Nephron progenitor cell (in vitro differentiated cells): ENCODE data around the gene SPDEF.

Experiments
- DNase-seq: peaks from one replicate; pipeline ENCODE4 v3.0.0; 2021
- H3K27ac Mint-ChIP-seq: 2 replicates; pipeline ENCODE4 v1.8.0; 2021; ENCODE audit warnings: mild to moderate bottlenecking, moderate library complexity, mixed read lengths
- H3K27me3 Mint-ChIP-seq: 2 replicates; pipeline ENCODE4 v1.8.0; 2021; ENCODE audit warnings: mild to moderate bottlenecking, low read depth, mixed read lengths; ENCODE audit not compliant: poor library complexity
- H3K36me3 Mint-ChIP-seq: 2 replicates; pipeline ENCODE4 v1.8.0; 2021; ENCODE audit warnings: low read depth, mixed read lengths
- H3K4me1 Mint-ChIP-seq: 2 replicates; pipeline ENCODE4 v1.8.0; 2021; ENCODE audit warnings: mixed read lengths
- H3K4me3 Mint-ChIP-seq: 2 replicates; pipeline ENCODE4 v1.8.0; 2021; ENCODE audit warnings: mild to moderate bottlenecking, moderate library complexity, mixed read lengths
- H3K9me3 Mint-ChIP-seq: 2 replicates; pipeline ENCODE4 v1.8.0; 2021; ENCODE audit warnings: mild to moderate bottlenecking, moderate library complexity, mixed read lengths
- TF ChIP-seq, protein P1 (sequence below): fragments of 200-600 bp; sonication (generic); IDR thresholded peaks from 2 replicates; pipeline ENCODE4 v1.5.0; 2021; ENCODE audit warnings: antibody characterized with exemption

Gene SPDEF

GRCh38 chr6:34544776-34545471 lies 11.2 kb downstream of the SPDEF start:
- DNase-seq = no peak
- no peak overlapping the region for H3K4me3 Mint-ChIP-seq
- TF ChIP-seq, protein P1, sequence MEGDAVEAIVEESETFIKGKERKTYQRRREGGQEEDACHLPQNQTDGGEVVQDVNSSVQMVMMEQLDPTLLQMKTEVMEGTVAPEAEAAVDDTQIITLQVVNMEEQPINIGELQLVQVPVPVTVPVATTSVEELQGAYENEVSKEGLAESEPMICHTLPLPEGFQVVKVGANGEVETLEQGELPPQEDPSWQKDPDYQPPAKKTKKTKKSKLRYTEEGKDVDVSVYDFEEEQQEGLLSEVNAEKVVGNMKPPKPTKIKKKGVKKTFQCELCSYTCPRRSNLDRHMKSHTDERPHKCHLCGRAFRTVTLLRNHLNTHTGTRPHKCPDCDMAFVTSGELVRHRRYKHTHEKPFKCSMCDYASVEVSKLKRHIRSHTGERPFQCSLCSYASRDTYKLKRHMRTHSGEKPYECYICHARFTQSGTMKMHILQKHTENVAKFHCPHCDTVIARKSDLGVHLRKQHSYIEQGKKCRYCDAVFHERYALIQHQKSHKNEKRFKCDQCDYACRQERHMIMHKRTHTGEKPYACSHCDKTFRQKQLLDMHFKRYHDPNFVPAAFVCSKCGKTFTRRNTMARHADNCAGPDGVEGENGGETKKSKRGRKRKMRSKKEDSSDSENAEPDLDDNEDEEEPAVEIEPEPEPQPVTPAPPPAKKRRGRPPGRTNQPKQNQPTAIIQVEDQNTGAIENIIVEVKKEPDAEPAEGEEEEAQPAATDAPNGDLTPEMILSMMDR = no peak
- no peaks in the 10 kb centered on the region for H3K9me3 Mint-ChIP-seq
- no peak overlapping the region for H3K27ac Mint-ChIP-seq
- H3K36me3 Mint-ChIP-seq = no peaks in the 10 kb centered on the region
- H3K27me3 Mint-ChIP-seq = peaks cover 13% of the 10 kb centered on the region
- H3K4me1 Mint-ChIP-seq = peaks cover 40% of the 10 kb centered on the region

DNA sequence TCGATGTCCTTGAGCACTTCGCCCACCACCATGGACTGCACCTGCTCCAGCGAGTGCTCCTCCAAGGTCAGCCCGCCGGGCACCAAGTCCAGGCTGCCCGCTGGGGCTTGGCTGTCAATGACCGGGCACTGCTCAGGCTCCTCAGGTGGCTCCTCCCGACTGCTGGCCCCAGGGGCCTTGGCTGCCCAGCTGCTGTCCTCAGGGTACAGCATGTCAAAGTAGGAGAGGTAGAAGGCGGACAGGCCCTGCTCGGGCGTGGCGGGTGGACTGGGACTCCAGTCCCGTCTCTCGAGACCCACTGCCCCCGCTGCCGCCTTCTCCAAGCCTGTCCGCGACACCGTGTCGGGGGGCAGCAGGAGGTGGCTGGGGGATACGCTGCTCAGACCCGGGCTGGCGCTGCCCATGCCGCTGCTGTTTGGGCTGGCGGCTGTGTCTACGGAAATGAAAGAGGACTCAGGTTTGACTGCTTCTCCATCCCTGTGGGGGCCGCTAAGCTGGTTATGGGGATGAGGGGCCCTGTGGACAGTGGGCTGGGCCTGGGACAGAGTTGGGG lies 12.0 kb downstream of the SPDEF start:
- Mint-ChIP-seq H3K27me3 (peaks cover 13% of the 10 kb centered on the region), H3K27ac (peak overlapping the region; percentile 54), H3K4me1 (peaks cover 40% of the 10 kb centered on the region), H3K36me3 (no peaks in the 10 kb centered on the region), H3K4me3 (no peak overlapping the region), H3K9me3 (no peaks in the 10 kb centered on the region)
- DNase-seq = no peak
- TF ChIP-seq, protein P1 = no peak

- Mint-ChIP-seq H3K4me1 (peaks cover 40% of the 10 kb centered on the region), H3K9me3 (no peaks in the 10 kb centered on the region), H3K27me3 (peaks cover 11% of the 10 kb centered on the region), H3K4me3 (no peak overlapping the region), H3K36me3 (no peaks in the 10 kb centered on the region), H3K27ac (peak overlapping the region; percentile 76)
- no peak for DNase-seq
- TF ChIP-seq, protein P1 = no peak
These were observed 12.7 kb downstream of the SPDEF start for GRCh38 chr6:34543421-34543820.

DNA sequence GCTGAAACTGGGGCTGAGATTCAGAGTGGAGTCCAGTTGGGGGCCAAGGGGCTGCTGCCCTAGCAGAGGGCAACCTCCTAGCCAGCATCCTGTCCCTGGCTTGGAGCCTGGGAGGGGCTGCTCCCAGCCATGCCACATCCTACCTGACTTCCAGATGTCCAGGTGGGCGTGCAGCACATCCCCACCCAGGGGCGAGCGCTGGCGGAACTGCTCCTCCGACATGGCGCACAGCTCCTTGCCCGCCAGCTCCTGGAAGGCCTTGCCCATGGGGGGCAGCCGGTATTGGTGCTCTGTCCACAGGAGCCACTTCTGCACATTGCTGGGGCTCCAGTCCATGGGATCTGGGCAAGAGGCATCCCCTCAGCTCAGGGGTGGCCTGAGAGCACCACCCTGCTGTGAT lies 15.3 kb downstream of the SPDEF start:
- Mint-ChIP-seq H3K27me3 (peaks cover 6% of the 10 kb centered on the region), H3K9me3 (no peaks in the 10 kb centered on the region), H3K36me3 (no peaks in the 10 kb centered on the region), H3K27ac (no peak overlapping the region), H3K4me1 (peaks cover 42% of the 10 kb centered on the region), H3K4me3 (no peak overlapping the region)
- TF ChIP-seq, protein P1 = no peak
- DNase-seq = no peak

GRCh38 chr6:34540222-34540621 lies 15.9 kb downstream of the SPDEF start:
- TF ChIP-seq, protein P1 = no peak
- peaks cover 5% of the 10 kb centered on the region for H3K27me3 Mint-ChIP-seq
- H3K27ac Mint-ChIP-seq = no peak overlapping the region
- H3K36me3 Mint-ChIP-seq = no peaks in the 10 kb centered on the region
- no peak for DNase-seq
- H3K4me3 Mint-ChIP-seq = no peak overlapping the region
- no peaks in the 10 kb centered on the region for H3K9me3 Mint-ChIP-seq
- H3K4me1 Mint-ChIP-seq = peaks cover 37% of the 10 kb centered on the region

GRCh38 chr6:34539181-34539580 lies 16.9 kb downstream of the SPDEF start:
- H3K4me1 Mint-ChIP-seq = peaks cover 27% of the 10 kb centered on the region
- H3K27ac Mint-ChIP-seq = no peak overlapping the region
- no peaks in the 10 kb centered on the region for H3K9me3 Mint-ChIP-seq
- TF ChIP-seq, protein P1 = no peak
- H3K27me3 Mint-ChIP-seq = no peaks in the 10 kb centered on the region
- no peaks in the 10 kb centered on the region for H3K36me3 Mint-ChIP-seq
- H3K4me3 Mint-ChIP-seq = no peak overlapping the region
- no peak for DNase-seq
